ENCODE measurements around the gene SPRR2E.
"Not testable (repeated sequence)": the region's sequence is repeated elsewhere in the genome, so short reads cannot be mapped to it uniquely, and the experiment has no call there.

SPRR2E gene

GRCh38 chr1:153058826-153059784 is 35.2 kb downstream of the SPRR2E start:
- DNase-seq = no peak

- DNase-seq = no peak
These were observed 36.2 kb downstream of the SPRR2E start for GRCh38 chr1:153058154-153058553.

- no peak for DNase-seq
These were observed 37.0 kb downstream of the SPRR2E start, which contains the start of gene SPRR2A for GRCh38 chr1:153057375-153057774. TSS of gene SPRR2A (minus strand) at chr1:153057512. CDS start at chr1:153056735, 777 bp downstream.

- not testable (repeated sequence) for DNase-seq
These were observed 38.2 kb downstream of the SPRR2E start for GRCh38 chr1:153056111-153056510.

GRCh38 chr1:153049211-153049610 is 45.1 kb downstream of the SPRR2E start:
- no peak for DNase-seq

Data from right hindlimb (tissue), 1 donor.